Naive thymus-derived CD4-positive, alpha-beta T cell (primary cell): ENCODE data around the gene LTB4R. TPM values are rescaled to one million over a fixed set of nuclear protein-coding genes. Genes with fewer than 3 reads are reported as not detected.
"Not testable (repeated sequence)": the region's sequence is repeated elsewhere in the genome, so short reads cannot be mapped to it uniquely, and the experiment has no call there.

Source experiments
- ATAC-seq: fragments of 150-1000 bp; cut with Tn5 transposase; 2 replicates; pipeline ENCODE4 v1.10.0; 2021; ENCODE audit warnings: mild to moderate bottlenecking, moderate library complexity
- CTCF ChIA-PET: fragments of 350-600 bp; sonication (Branson Sonifier 250); formaldehyde crosslinking; loops from one replicate; lab custom pipeline; 2021; ENCODE audit warnings: antibody characterized with exemption; lab: Charles Lee
- POLR2A ChIA-PET: fragments of 350-600 bp; sonication (Branson Sonifier 250); formaldehyde crosslinking; loops from one replicate; lab custom pipeline; 2021; ENCODE audit warnings: antibody characterized with exemption, inconsistent platforms; lab: Charles Lee
- DNase-seq, 9 donors: peaks; one replicate each; pipeline versions ENCODE4 v3.0.0 to v3.0.0-alpha.2; 2020 to 2022; ENCODE audit warnings: mixed read lengths in 1 of 9
- H3K27ac ChIP-seq: one replicate; pipeline ENCODE4 v1.7.0; 2013; ENCODE audit warnings: mild to moderate bottlenecking, low read depth, low read length, moderate library complexity
- H3K27me3 ChIP-seq, 2 donors: one replicate each; pipeline ENCODE4 v1.7.0; 2013; ENCODE audit warnings: low read length in 2 of 2, mild to moderate bottlenecking in 2 of 2, moderate library complexity in 2 of 2; ENCODE audit not compliant: control insufficient read depth in 2 of 2, insufficient read depth in 2 of 2
- H3K36me3 ChIP-seq, 3 experiments: 1 replicate in 2 of 3; 2 replicates in 1 of 3; pipeline ENCODE4 v1.7.0; 2013; ENCODE audit warnings: low read length in 3 of 3, mild to moderate bottlenecking in 3 of 3, moderate library complexity in 1 of 3; ENCODE audit not compliant: insufficient read depth in 3 of 3, control insufficient read depth in 2 of 3
- H3K4me1 ChIP-seq, 2 donors: one replicate each; pipeline ENCODE4 v1.7.0; 2013; ENCODE audit warnings: low read length in 2 of 2, mild to moderate bottlenecking in 2 of 2, moderate library complexity in 1 of 2; ENCODE audit not compliant: control insufficient read depth in 2 of 2, insufficient read depth in 2 of 2
- H3K4me3 ChIP-seq: 2 replicates; pipeline ENCODE4 v1.7.0; 2013; ENCODE audit warnings: mild to moderate bottlenecking, low read length
- H3K9me3 ChIP-seq, 3 experiments: 1 replicate in 2 of 3; 2 replicates in 1 of 3; pipeline ENCODE4 v1.7.0; 2013; ENCODE audit warnings: low read length in 3 of 3; ENCODE audit not compliant: control insufficient read depth in 2 of 3
- H3K27ac Mint-ChIP-seq, 9 donors: one replicate each; pipeline ENCODE4 v1.8.0; 2020 to 2022; ENCODE audit warnings: mixed read lengths in 9 of 9, mild to moderate bottlenecking in 8 of 9, moderate library complexity in 5 of 9, inconsistent platforms in 2 of 9
- H3K27me3 Mint-ChIP-seq, 5 donors: one replicate each; pipeline ENCODE4 v1.8.0; 2021 to 2022; ENCODE audit warnings: mixed read lengths in 5 of 5, mild to moderate bottlenecking in 1 of 5
- H3K36me3 Mint-ChIP-seq, 5 donors: one replicate each; pipeline ENCODE4 v1.8.0; 2020 to 2022; ENCODE audit warnings: mixed read lengths in 5 of 5, mild to moderate bottlenecking in 3 of 5, inconsistent platforms in 1 of 5
- H3K4me1 Mint-ChIP-seq, 7 donors: one replicate each; pipeline ENCODE4 v1.8.0; 2020 to 2022; ENCODE audit warnings: mixed read lengths in 7 of 7, mild to moderate bottlenecking in 3 of 7, inconsistent platforms in 1 of 7
- H3K4me3 Mint-ChIP-seq, 10 donors: one replicate each; pipeline ENCODE4 v1.8.0; 2020 to 2022; ENCODE audit warnings: mild to moderate bottlenecking in 10 of 10, mixed read lengths in 10 of 10, moderate library complexity in 6 of 10, inconsistent platforms in 2 of 10
- H3K9me3 Mint-ChIP-seq, 11 donors: one replicate each; pipeline ENCODE4 v1.8.0; 2020 to 2022; ENCODE audit warnings: mixed read lengths in 11 of 11, mild to moderate bottlenecking in 4 of 11, inconsistent platforms in 1 of 11, moderate library complexity in 1 of 11
- intact Hi-C, 2 donors: fragments of 100-400 bp; cut with micrococcal nuclease; formaldehyde crosslinking; loops; one replicate each; pipeline ENCODE4 v1.15.1; 2023
- polyA plus RNA-seq, 2 donors: library from polyadenylated mRNA; unstranded; fragments of 300-500 nt; fragmentation: Illumina TruSeq; gene quantifications; one replicate each; pipeline ENCODE4 v1.2.3, GENCODE V29; 2021
- total RNA-seq, 6 experiments: library from RNA in 5 of 6; stranded (reverse) in 5 of 6; gene quantifications; 1 replicate in 5 of 6; 2 replicates in 1 of 6; pipeline ENCODE4 v1.2.3 and lab custom pipeline; 2021 to 2026

Gene LTB4R
- total and polyA plus RNA-seq, 7 experiments from 2014 or later: 9.1 to 28.8 (median 14.2) TPM

DNA sequence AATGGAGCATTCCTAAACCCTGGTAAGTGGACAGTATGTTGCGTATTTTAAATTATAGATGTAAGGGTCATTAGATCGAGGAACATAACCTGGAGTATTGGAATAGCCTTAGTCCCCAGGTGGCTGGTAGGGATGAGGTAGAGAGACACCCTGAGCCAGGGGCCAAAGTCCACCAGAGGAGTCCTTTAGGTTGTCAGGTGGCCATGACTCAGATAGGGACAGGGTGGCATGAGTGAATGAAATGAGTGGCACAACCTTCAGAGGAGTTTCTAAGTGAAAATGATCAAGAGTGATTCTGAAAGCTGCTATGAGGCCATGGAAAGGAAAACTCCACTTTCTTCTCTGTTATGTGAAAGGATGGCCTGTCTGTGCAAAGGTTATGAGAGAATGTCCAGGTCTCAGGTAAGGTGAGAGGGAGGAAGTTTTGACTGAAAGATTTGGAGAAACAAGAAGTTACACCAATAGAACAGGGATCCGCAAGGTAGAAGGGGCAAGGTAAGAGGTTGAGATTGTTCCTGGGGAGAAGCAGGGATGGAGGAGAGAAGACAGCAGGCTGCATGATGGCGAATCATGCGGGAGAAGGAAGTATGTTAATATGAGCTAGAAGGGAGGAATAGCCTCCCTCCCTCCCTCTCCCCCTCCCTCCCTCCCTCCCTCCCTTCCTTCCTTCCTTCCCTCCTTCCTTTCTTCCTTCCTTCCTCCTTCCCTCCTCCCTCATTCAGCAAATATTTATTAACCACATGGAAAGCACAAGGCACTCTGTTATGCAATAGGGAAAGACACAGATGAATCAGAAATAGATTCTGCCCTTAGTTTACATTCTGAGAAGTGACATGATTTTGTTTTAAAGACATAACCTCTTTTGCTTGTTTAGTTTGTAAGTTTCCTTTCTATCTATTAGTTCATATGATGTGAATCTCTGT is 42.5 kb downstream of the LTB4R start:
- H3K27me3 Mint-ChIP-seq: peaks cover 34 to 58% (median 49%) of the 10 kb centered on the region in 5 donors
- ChIA-PET CTCF (no interaction called here), POLR2A (no interaction called here)
- peaks cover 0 to 7% of the 10 kb centered on the region in 2 donors for H3K27me3 ChIP-seq
- H3K36me3 Mint-ChIP-seq: no peaks in the 10 kb centered on the region
- no peak overlapping the region for H3K4me3 Mint-ChIP-seq
- H3K36me3 ChIP-seq: no peaks in the 10 kb centered on the region
- H3K27ac ChIP-seq: no peak overlapping the region
- no peaks in the 10 kb centered on the region for H3K4me1 Mint-ChIP-seq
- no peaks in the 10 kb centered on the region for H3K9me3 Mint-ChIP-seq
- intact Hi-C loops: no loop called here
- DNase-seq (no peak), ATAC-seq (no peak)
- H3K27ac Mint-ChIP-seq: no peak overlapping the region
- no peak overlapping the region for H3K4me3 ChIP-seq
- no peaks in the 10 kb centered on the region for H3K9me3 ChIP-seq
- no peaks in the 10 kb centered on the region for H3K4me1 ChIP-seq

DNA sequence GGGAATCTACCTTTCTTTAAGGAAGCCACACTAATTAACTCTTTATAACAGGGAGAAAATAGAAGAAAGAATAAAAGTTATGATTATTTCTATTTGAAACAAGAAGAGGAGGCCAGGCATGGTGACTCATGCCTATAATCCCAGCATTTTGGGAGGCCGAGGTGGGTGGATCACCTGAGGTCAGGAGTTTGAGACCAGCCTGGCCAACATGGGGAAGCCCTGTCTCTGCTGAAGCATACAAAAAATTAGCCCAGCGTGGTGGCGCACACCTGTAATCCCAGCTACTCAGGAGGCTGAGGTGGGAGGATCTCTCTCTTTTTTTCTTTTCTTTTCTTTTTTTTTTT is 43.2 kb downstream of the LTB4R start:
- H3K27me3 ChIP-seq, ATAC-seq, H3K4me1 Mint-ChIP-seq, H3K4me3 ChIP-seq, DNase-seq, H3K27ac ChIP-seq, CTCF ChIA-PET, H3K27ac Mint-ChIP-seq, H3K36me3 Mint-ChIP-seq, H3K36me3 ChIP-seq, H3K4me3 Mint-ChIP-seq, POLR2A ChIA-PET, H3K9me3 ChIP-seq, H3K9me3 Mint-ChIP-seq, intact Hi-C loops, H3K4me1 ChIP-seq: not testable (repeated sequence)
- peaks cover 32 to 53% (median 47%) of the 10 kb centered on the region in 5 donors for H3K27me3 Mint-ChIP-seq

DNA sequence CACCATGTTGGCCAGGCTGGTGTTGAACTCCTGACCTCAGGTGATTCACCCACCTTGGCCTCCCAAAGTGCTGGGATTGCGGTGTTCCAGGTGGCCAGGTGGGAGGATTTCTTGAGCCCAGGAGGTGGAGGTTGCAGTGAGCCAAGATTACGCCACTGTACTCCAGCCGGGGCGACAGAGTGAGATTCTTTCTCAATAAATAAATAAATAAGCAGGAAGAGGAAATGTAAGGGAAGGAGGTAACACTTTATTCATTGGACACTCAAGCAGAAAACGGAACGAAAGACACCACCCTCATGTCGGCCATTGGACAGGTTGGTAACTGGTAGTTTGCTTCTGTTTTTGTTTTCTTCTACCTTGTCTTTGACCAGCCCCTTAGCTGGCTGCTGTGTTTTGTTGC is 43.7 kb downstream of the LTB4R start:
- Mint-ChIP-seq H3K27ac (no peak overlapping the region), H3K9me3 (peaks cover 0 to 5% (median 2%) of the 10 kb centered on the region in 11 donors), H3K4me1 (no peaks in the 10 kb centered on the region), H3K36me3 (peaks cover 0 to 5% (median 0%) of the 10 kb centered on the region in 5 donors), H3K27me3 (peaks cover 26 to 53% (median 45%) of the 10 kb centered on the region in 5 donors), H3K4me3 (no peak overlapping the region)
- intact Hi-C loops: no loop called here
- Histone ChIP-seq H3K4me1 (no peaks in the 10 kb centered on the region), H3K4me3 (no peak overlapping the region), H3K27ac (no peak overlapping the region), H3K36me3 (no peaks in the 10 kb centered on the region), H3K9me3 (peaks cover 0 to 3% (median 0%) of the 10 kb centered on the region in 3 experiments), H3K27me3 (peaks cover 0 to 7% of the 10 kb centered on the region in 2 donors)
- ChIA-PET POLR2A (no interaction called here), CTCF (no interaction called here)
- DNase-seq (no peak), ATAC-seq (no peak)

DNA sequence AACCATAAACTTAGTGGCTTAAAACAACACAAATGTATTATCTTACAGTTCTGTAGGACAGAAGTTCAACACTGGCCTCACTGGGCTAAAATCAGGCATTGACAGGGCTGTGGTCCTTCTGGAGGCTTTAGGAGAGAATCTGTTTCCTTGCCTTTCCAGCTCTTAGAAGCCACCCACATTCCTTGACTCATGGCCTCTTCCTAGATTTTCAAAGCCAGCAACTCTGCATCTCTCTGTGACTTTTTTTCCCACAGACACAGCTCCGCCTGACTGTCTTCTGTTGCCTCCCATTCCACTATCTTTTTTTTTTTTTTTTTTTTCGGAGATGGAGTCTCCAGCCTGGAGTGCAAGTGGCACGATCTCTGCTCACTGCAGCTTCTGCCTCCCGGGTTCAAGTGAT is 44.9 kb downstream of the LTB4R start:
- Histone ChIP-seq H3K4me1 (no peaks in the 10 kb centered on the region), H3K36me3 (no peaks in the 10 kb centered on the region), H3K27ac (no peak overlapping the region), H3K4me3 (no peak overlapping the region), H3K27me3 (peaks cover 0 to 7% of the 10 kb centered on the region in 2 donors), H3K9me3 (peaks cover 0 to 7% (median 0%) of the 10 kb centered on the region in 3 experiments)
- Mint-ChIP-seq H3K27me3 (peaks cover 23 to 51% (median 44%) of the 10 kb centered on the region in 5 donors), H3K4me1 (no peaks in the 10 kb centered on the region), H3K36me3 (peaks cover 0 to 5% (median 0%) of the 10 kb centered on the region in 5 donors), H3K4me3 (no peak overlapping the region), H3K27ac (no peak overlapping the region), H3K9me3 (peaks cover 0 to 12% (median 5%) of the 10 kb centered on the region in 11 donors)
- DNase-seq (no peak), ATAC-seq (no peak)
- intact Hi-C loops: no loop called here
- CTCF ChIA-PET: no interaction called here
- POLR2A ChIA-PET: no interaction called here

DNA sequence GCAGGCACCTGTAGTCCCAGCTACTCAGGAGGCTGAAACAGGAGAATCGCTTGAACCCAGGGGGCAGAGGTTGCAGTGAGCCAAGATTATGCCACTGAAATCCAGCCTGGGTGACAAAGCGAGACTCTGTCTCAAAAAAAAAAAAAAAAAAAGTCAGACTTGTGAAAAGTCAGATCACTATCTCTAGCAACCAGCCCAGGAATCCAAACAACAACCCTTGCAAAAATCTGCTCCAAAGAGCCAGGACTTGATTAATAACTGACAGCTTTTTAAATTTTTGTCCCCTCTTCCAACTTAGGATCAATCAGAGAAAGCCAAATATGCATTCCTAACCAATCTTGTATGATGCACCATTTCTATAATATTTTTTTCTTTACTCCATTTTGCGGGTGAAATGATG is 49.0 kb downstream of the LTB4R start:
- H3K27me3 Mint-ChIP-seq: peaks cover 20 to 55% (median 28%) of the 10 kb centered on the region in 5 donors
- Histone ChIP-seq H3K4me3 (no peak overlapping the region), H3K27me3 (peaks cover 3 to 6% of the 10 kb centered on the region in 2 donors), H3K27ac (no peak overlapping the region), H3K36me3 (no peaks in the 10 kb centered on the region), H3K4me1 (no peaks in the 10 kb centered on the region), H3K9me3 (peaks cover 0 to 7% (median 0%) of the 10 kb centered on the region in 3 experiments)
- POLR2A ChIA-PET: no interaction called here
- peaks cover 0 to 12% (median 5%) of the 10 kb centered on the region in 11 donors for H3K9me3 Mint-ChIP-seq
- no peak overlapping the region for H3K27ac Mint-ChIP-seq
- no peak for ATAC-seq
- peaks cover 1 to 4% (median 2%) of the 10 kb centered on the region in 7 donors for H3K4me1 Mint-ChIP-seq
- intact Hi-C loops: no loop called here
- DNase-seq: no peak
- peaks cover 0 to 5% (median 0%) of the 10 kb centered on the region in 5 donors for H3K36me3 Mint-ChIP-seq
- CTCF ChIA-PET: no interaction called here
- H3K4me3 Mint-ChIP-seq: no peak overlapping the region

DNA sequence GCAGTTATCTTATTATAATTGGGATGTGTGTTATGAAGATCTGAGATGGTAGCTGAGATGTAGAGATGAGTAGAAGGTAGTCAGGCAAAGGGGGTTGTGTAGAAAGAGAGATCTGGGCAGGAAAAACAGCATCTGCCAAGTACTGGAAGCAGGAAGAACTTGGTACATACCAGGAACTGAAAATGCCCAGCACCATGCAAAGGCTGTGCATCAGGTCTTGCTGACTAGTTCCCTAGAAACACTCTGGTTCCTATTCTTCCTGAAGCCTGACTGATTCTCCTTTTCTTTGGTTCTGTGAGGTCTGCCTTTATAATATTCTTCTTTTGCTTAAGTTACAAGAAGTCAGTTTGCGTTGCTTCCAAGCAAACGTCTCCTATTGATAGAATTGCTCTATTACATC is 50.0 kb downstream of the LTB4R start:
- Histone ChIP-seq H3K4me1 (peaks cover 6 to 8% of the 10 kb centered on the region in 2 donors), H3K27me3 (peaks cover 9 to 10% of the 10 kb centered on the region in 2 donors), H3K9me3 (peaks cover 0 to 7% (median 0%) of the 10 kb centered on the region in 3 experiments), H3K4me3 (no peak overlapping the region), H3K36me3 (no peaks in the 10 kb centered on the region), H3K27ac (no peak overlapping the region)
- ChIA-PET CTCF (interaction anchor here (1.3 kb wide), 1 partner anchor 70 kb away, joined by 3 read pairs; no protein-coding TSS in a partner anchor), POLR2A (interaction anchor here (1.6 to 2.0 kb wide), 2 partner anchors 69 to 75 kb away, joined by 5 to 7 read pairs; partner anchors contain the start of gene KHNYN)
- peaks cover 29 to 65% (median 38%) of the 10 kb centered on the region in 5 donors for H3K27me3 Mint-ChIP-seq
- peaks cover 11 to 13% (median 12%) of the 10 kb centered on the region in 7 donors for H3K4me1 Mint-ChIP-seq
- peaks cover 0 to 5% (median 0%) of the 10 kb centered on the region in 5 donors for H3K36me3 Mint-ChIP-seq
- no peak overlapping the region for H3K27ac Mint-ChIP-seq
- DNase-seq: no peak
- intact Hi-C loops: no loop called here
- H3K9me3 Mint-ChIP-seq: peaks cover 0 to 12% (median 5%) of the 10 kb centered on the region in 11 donors
- no peak for ATAC-seq
- no peak overlapping the region for H3K4me3 Mint-ChIP-seq
